HG03457 (cell line): Measurements from ENCODE around the gene TDP1.

Experiments used
- ATAC-seq: cut with Tn5 transposase; IDR thresholded peaks from one replicate; pipeline ENCODE4 v1.9.1; 2021; ENCODE audit warnings: moderate number of reproducible peaks; ENCODE audit not compliant: unreplicated experiment

Gene TDP1

GRCh38 chr14:89936654-89937185, 19.0 kb upstream of the TDP1 start:
- no peak for ATAC-seq

- no peak for ATAC-seq
Measured at GRCh38 chr14:89941830-89942377, 13.8 kb upstream of the TDP1 start.

- no peak for ATAC-seq
Measured at GRCh38 chr14:89947344-89947743, 8.4 kb upstream of the TDP1 start.

GRCh38 chr14:89952576-89952975, 3.2 kb upstream of the TDP1 start:
- no peak for ATAC-seq

GRCh38 chr14:89953602-89954001, 2.1 kb upstream of the TDP1 start:
- no peak for ATAC-seq

- peak; percentile 75 for ATAC-seq
Measured at GRCh38 chr14:89954070-89955021, 1.4 kb upstream of the TDP1 start, which contains the start of gene EFCAB11. Gene EFCAB11 (minus strand): TSS chr14:89954730. CDS start chr14:89954660, 70 bp downstream.

- peak; percentile 1 for ATAC-seq
Measured at GRCh38 chr14:89955022-89955744, 544 bp upstream of the TDP1 start.

GRCh38 chr14:89956661-89957009, 908 bp downstream of the TDP1 start:
- ATAC-seq, result no peak

- ATAC-seq, result no peak
Measured at GRCh38 chr14:89957376-89957775, 1.6 kb downstream of the TDP1 start.

- ATAC-seq, result no peak
Measured at GRCh38 chr14:89957791-89958190, 2.1 kb downstream of the TDP1 start.

GRCh38 chr14:89958966-89959365, 3.2 kb downstream of the TDP1 start:
- ATAC-seq, result no peak

GRCh38 chr14:89959853-89960445, 4.2 kb downstream of the TDP1 start:
- no peak for ATAC-seq

GRCh38 chr14:89960914-89961313, 5.2 kb downstream of the TDP1 start:
- no peak for ATAC-seq

GRCh38 chr14:89963288-89963978, 7.7 kb downstream of the TDP1 start:
- ATAC-seq, result no peak

- ATAC-seq, result no peak
Measured at GRCh38 chr14:89965839-89966238, 10.1 kb downstream of the TDP1 start.

GRCh38 chr14:89973234-89973823, 17.6 kb downstream of the TDP1 start:
- no peak for ATAC-seq

GRCh38 chr14:89977668-89978067, 21.9 kb downstream of the TDP1 start:
- no peak for ATAC-seq

- ATAC-seq, result no peak
Measured at GRCh38 chr14:89978656-89979055, 22.9 kb downstream of the TDP1 start.

GRCh38 chr14:89983375-89983774, 27.6 kb downstream of the TDP1 start:
- ATAC-seq, result no peak
